CD4-positive, alpha-beta T cell (primary cell): ENCODE results near the gene BTBD8. TPM values are rescaled to one million over a fixed set of nuclear protein-coding genes. Genes with fewer than 3 reads are reported as not detected.

Experiments used
- ATAC-seq: fragments of 200-7000 bp; cut with Tn5 transposase; one replicate; pipeline ENCODE4 v1.10.0; 2022; ENCODE audit warnings: mild to moderate bottlenecking; ENCODE audit not compliant: poor library complexity
- CTCF ChIA-PET: fragments of 350-600 bp; sonication (Branson Sonifier 250); formaldehyde crosslinking; loops from one replicate; lab custom pipeline; 2021; ENCODE audit warnings: antibody characterized with exemption, inconsistent platforms; lab: Charles Lee
- POLR2A ChIA-PET: fragments of 350-600 bp; sonication (Branson Sonifier 250); formaldehyde crosslinking; loops from one replicate; lab custom pipeline; 2021; ENCODE audit warnings: antibody characterized with exemption, inconsistent platforms; lab: Charles Lee
- DNase-seq, 14 experiments: peaks; one replicate each; pipeline ENCODE4 v3.0.0-alpha.2; 2013 to 2020; ENCODE audit warnings: mixed read lengths in 2 of 14
- H3K27ac ChIP-seq, 2 donors: one replicate each; pipeline versions ENCODE4 v1.5.1 to v1.7.0; 2013; ENCODE audit warnings: low read length in 2 of 2, low read depth in 1 of 2, mild to moderate bottlenecking in 1 of 2
- H3K27me3 ChIP-seq, 2 experiments: 1 replicate in 1 of 2; 2 replicates in 1 of 2; pipeline versions ENCODE4 v1.6.1 to v1.7.0; 2013; ENCODE audit warnings: low read length in 2 of 2, control low read depth in 1 of 2, mild to moderate bottlenecking in 1 of 2, moderate library complexity in 1 of 2; ENCODE audit not compliant: insufficient read depth in 2 of 2, control insufficient read depth in 1 of 2
- H3K36me3 ChIP-seq: one replicate; pipeline ENCODE4 v1.6.1; 2013; ENCODE audit warnings: low read length, control low read depth; ENCODE audit not compliant: insufficient read depth
- H3K4me1 ChIP-seq: one replicate; pipeline ENCODE4 v1.6.1; 2013; ENCODE audit warnings: low read length, control low read depth; ENCODE audit not compliant: insufficient read depth
- H3K4me3 ChIP-seq: one replicate; pipeline ENCODE4 v1.5.1; 2013; ENCODE audit warnings: mild to moderate bottlenecking, low read length, moderate library complexity
- H3K9me3 ChIP-seq, 2 experiments: 1 replicate in 1 of 2; 2 replicates in 1 of 2; pipeline versions ENCODE4 v1.6.1 to v1.7.0; 2013; ENCODE audit warnings: low read length in 2 of 2, mild to moderate bottlenecking in 2 of 2, control low read depth in 1 of 2, moderate library complexity in 1 of 2; ENCODE audit not compliant: control insufficient read depth in 1 of 2, insufficient read depth in 1 of 2
- H3K27ac Mint-ChIP-seq: one replicate; pipeline ENCODE4 v1.8.0; 2020; ENCODE audit warnings: mixed read lengths
- H3K27me3 Mint-ChIP-seq: one replicate; pipeline ENCODE4 v1.8.0; 2021; ENCODE audit warnings: mixed read lengths
- H3K36me3 Mint-ChIP-seq: one replicate; pipeline ENCODE4 v1.8.0; 2021; ENCODE audit warnings: low read depth, mixed read lengths
- H3K4me1 Mint-ChIP-seq: one replicate; pipeline ENCODE4 v1.8.0; 2021; ENCODE audit warnings: low read depth, mixed read lengths
- H3K4me3 Mint-ChIP-seq: one replicate; pipeline ENCODE4 v1.8.0; 2020; ENCODE audit warnings: mild to moderate bottlenecking, mixed read lengths
- H3K9me3 Mint-ChIP-seq: one replicate; pipeline ENCODE4 v1.8.0; 2020; ENCODE audit warnings: mixed read lengths
- intact Hi-C, 2 experiments: fragments of 100-400 bp; cut with DNase I in 1 of 2; cut with micrococcal nuclease in 1 of 2; formaldehyde crosslinking; loops; one replicate each; pipeline versions ENCODE4 v1.15.1 to v1.9.0; 2023 to 2025; cut with DNase I, micrococcal nuclease
- total RNA-seq, 174 experiments: library from RNA in 2 of 174; stranded (reverse) in 2 of 174; gene quantifications; one replicate each; pipeline ENCODE4 v1.2.3 and lab custom pipeline; 2021 to 2026
- TF ChIP-seq, protein P1 (sequence below): fragments of 200-600 bp; IDR thresholded peaks from one replicate; pipeline ENCODE4 v1.8.0; 2022; ENCODE audit warnings: antibody characterized with exemption, mild to moderate bottlenecking

BTBD8 gene
- total RNA-seq, 2 experiments from 2014 or later = 1.8 to 2.8 TPM

DNA sequence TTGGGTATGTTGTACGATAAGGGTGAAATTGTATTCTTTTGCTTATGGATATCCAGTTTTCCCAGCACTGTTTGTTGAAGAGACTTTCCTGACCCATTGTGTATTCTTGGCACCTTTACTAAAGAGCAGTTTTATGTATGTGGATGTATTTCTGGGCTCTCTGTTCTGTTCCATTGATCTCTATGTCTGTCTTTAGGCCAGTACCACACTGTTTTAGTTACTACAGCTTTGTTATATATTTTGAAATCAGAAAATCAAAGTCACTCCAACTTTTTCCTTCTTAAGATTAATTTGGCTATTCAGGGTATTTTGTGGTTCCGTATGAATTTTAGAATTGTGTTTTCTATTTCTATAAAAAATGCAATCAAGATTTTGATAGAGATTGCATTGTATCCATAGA, 74.8 kb downstream of the BTBD8 start:
- no peaks in the 10 kb centered on the region for H3K4me1 Mint-ChIP-seq
- no peak overlapping the region for H3K27ac Mint-ChIP-seq
- CTCF ChIA-PET = no interaction called here
- no peak for ATAC-seq
- H3K27me3 Mint-ChIP-seq = no peaks in the 10 kb centered on the region
- H3K9me3 Mint-ChIP-seq = peaks cover 13% of the 10 kb centered on the region
- DNase-seq = no peak
- TF ChIP-seq, protein P1, sequence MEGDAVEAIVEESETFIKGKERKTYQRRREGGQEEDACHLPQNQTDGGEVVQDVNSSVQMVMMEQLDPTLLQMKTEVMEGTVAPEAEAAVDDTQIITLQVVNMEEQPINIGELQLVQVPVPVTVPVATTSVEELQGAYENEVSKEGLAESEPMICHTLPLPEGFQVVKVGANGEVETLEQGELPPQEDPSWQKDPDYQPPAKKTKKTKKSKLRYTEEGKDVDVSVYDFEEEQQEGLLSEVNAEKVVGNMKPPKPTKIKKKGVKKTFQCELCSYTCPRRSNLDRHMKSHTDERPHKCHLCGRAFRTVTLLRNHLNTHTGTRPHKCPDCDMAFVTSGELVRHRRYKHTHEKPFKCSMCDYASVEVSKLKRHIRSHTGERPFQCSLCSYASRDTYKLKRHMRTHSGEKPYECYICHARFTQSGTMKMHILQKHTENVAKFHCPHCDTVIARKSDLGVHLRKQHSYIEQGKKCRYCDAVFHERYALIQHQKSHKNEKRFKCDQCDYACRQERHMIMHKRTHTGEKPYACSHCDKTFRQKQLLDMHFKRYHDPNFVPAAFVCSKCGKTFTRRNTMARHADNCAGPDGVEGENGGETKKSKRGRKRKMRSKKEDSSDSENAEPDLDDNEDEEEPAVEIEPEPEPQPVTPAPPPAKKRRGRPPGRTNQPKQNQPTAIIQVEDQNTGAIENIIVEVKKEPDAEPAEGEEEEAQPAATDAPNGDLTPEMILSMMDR = no peak
- Histone ChIP-seq H3K4me1 (no peaks in the 10 kb centered on the region), H3K9me3 (peaks cover 0 to 14% of the 10 kb centered on the region in 2 experiments), H3K36me3 (no peaks in the 10 kb centered on the region), H3K27me3 (no peaks in the 10 kb centered on the region), H3K27ac (no peak overlapping the region), H3K4me3 (no peak overlapping the region)
- H3K36me3 Mint-ChIP-seq = peaks cover 67% of the 10 kb centered on the region
- H3K4me3 Mint-ChIP-seq = no peak overlapping the region
- intact Hi-C loops = no loop called here
- POLR2A ChIA-PET = no interaction called here

DNA sequence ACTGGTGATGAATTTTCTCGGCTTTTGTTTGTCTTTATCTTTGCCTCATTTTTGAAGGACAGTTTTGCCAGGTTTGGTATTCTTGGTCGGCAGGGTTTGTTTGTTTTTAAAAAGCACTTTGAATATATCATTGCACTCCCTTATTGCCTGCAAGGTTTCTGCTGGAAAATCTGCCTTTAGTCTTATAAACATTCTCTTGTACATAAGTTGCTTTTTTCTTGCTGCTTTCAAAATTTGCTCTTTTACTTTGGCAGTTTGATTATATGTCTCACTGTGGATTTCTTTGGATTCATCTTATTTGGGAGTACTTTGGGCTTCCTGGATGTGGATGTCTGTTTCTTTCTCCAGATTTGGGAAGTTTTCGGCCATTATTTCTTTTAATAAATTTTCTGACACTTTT, 79.4 kb downstream of the BTBD8 start:
- Mint-ChIP-seq H3K27me3 (no peaks in the 10 kb centered on the region), H3K4me3 (no peak overlapping the region), H3K27ac (no peak overlapping the region), H3K9me3 (peaks cover 15% of the 10 kb centered on the region), H3K4me1 (no peaks in the 10 kb centered on the region), H3K36me3 (peaks cover 79% of the 10 kb centered on the region)
- Histone ChIP-seq H3K27ac (no peak overlapping the region), H3K36me3 (no peaks in the 10 kb centered on the region), H3K4me1 (no peaks in the 10 kb centered on the region), H3K27me3 (no peaks in the 10 kb centered on the region), H3K4me3 (no peak overlapping the region), H3K9me3 (peaks cover 0 to 20% of the 10 kb centered on the region in 2 experiments)
- TF ChIP-seq, protein P1 = no peak
- ChIA-PET POLR2A (interaction anchor here (0.6 kb wide), 1 partner anchor 68 kb away, joined by 3 read pairs; no protein-coding TSS in a partner anchor), CTCF (no interaction called here)
- DNase-seq = no peak
- no peak for ATAC-seq
- intact Hi-C loops = no loop called here

DNA sequence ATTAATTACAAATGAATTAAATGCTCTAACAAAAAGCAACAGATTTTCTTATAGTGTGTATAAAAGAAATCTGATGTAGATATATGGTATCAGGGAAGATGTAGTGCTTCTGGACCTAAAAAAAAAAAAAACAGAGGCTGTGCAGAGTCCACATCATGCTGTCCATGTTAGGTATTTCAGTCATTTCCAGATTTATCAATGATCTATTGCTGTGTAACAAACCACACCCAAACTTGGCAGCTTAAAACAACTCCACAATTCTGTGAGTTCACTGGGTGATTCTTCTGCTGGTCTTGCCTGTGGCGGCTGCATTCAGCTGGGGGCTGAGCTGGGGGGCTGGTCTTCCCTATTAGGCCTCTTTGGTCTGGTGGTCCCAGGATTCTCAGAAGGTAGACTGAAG, 85.2 kb downstream of the BTBD8 start:
- Histone ChIP-seq H3K27me3 (no peaks in the 10 kb centered on the region), H3K36me3 (no peaks in the 10 kb centered on the region), H3K27ac (no peak overlapping the region), H3K4me3 (no peak overlapping the region), H3K4me1 (no peaks in the 10 kb centered on the region), H3K9me3 (peaks cover 0 to 1% of the 10 kb centered on the region in 2 experiments)
- CTCF ChIA-PET = no interaction called here
- intact Hi-C loops = no loop called here
- no peak overlapping the region for H3K27ac Mint-ChIP-seq
- H3K9me3 Mint-ChIP-seq = peaks cover under 1% of the 10 kb centered on the region
- H3K4me3 Mint-ChIP-seq = no peak overlapping the region
- DNase-seq (no peak), ATAC-seq (no peak)
- TF ChIP-seq, protein P1 = no peak
- H3K4me1 Mint-ChIP-seq = no peaks in the 10 kb centered on the region
- H3K36me3 Mint-ChIP-seq = peaks cover 32% of the 10 kb centered on the region
- H3K27me3 Mint-ChIP-seq = no peaks in the 10 kb centered on the region
- POLR2A ChIA-PET = no interaction called here
